Activated T-cell treated with anti-CD3 and anti-CD28 coated beads, Interleukin-2, amount 50 U/mL, for 72 hours (primary cell): ENCODE data around the gene TMEM131L. TPM values are rescaled to one million over a fixed set of nuclear protein-coding genes. Genes with fewer than 3 reads are reported as not detected.
"Not testable (repeated sequence)": the region's sequence is repeated elsewhere in the genome, so short reads cannot be mapped to it uniquely, and the experiment has no call there.

Experiments
- ATAC-seq, 2 donors: fragments of 150-1000 bp; cut with Tn5 transposase; replicated peaks in 1 of 2; 2 replicates each; pipeline ENCODE4 v1.10.0; 2021; ENCODE audit warnings: moderate library complexity in 2 of 2, mild to moderate bottlenecking in 1 of 2
- DNase-seq, 2 donors: peaks; one replicate each; pipeline ENCODE4 v3.0.0; 2021 to 2022; ENCODE audit warnings: mixed read lengths in 1 of 2
- H3K27ac Mint-ChIP-seq: one replicate; pipeline ENCODE4 v1.8.0; 2022; ENCODE audit warnings: mild to moderate bottlenecking, moderate library complexity, mixed read lengths
- H3K27me3 Mint-ChIP-seq: one replicate; pipeline ENCODE4 v1.8.0; 2022; ENCODE audit warnings: low read depth, mixed read lengths
- H3K36me3 Mint-ChIP-seq, 2 donors: one replicate each; pipeline ENCODE4 v1.8.0; 2022; ENCODE audit warnings: mixed read lengths in 2 of 2, mild to moderate bottlenecking in 1 of 2; ENCODE audit not compliant: insufficient read depth in 2 of 2
- H3K4me1 Mint-ChIP-seq: one replicate; pipeline ENCODE4 v1.8.0; 2022; ENCODE audit warnings: low read depth, mixed read lengths
- H3K4me3 Mint-ChIP-seq, 2 donors: one replicate each; pipeline ENCODE4 v1.8.0; 2022; ENCODE audit warnings: mild to moderate bottlenecking in 2 of 2, mixed read lengths in 2 of 2, moderate library complexity in 2 of 2
- H3K9me3 Mint-ChIP-seq, 2 donors: one replicate each; pipeline ENCODE4 v1.8.0; 2022; ENCODE audit warnings: mixed read lengths in 2 of 2
- total RNA-seq, 2 donors: library from RNA; stranded (reverse); gene quantifications; one replicate each; pipeline ENCODE4 v1.2.3, GENCODE V29; 2022

Gene TMEM131L
- total RNA-seq, 2 donors from 2014 or later: 32.7 to 44.4 TPM

- peaks cover 6 to 17% of the 10 kb centered on the region in 2 donors for H3K36me3 Mint-ChIP-seq
- no peaks in the 10 kb centered on the region for H3K27me3 Mint-ChIP-seq
- H3K4me3 Mint-ChIP-seq: no peak overlapping the region
- H3K27ac Mint-ChIP-seq: peak overlapping the region; percentile 68
- ATAC-seq (no peak), DNase-seq (no peak)
- H3K9me3 Mint-ChIP-seq: no peaks in the 10 kb centered on the region
- peaks cover 32% of the 10 kb centered on the region for H3K4me1 Mint-ChIP-seq
Measured at GRCh38 chr4:153582954-153583702, 117.0 kb downstream of the TMEM131L start.

GRCh38 chr4:153585026-153585425 lies 118.9 kb downstream of the TMEM131L start:
- no peak overlapping the region for H3K4me3 Mint-ChIP-seq
- H3K4me1 Mint-ChIP-seq: peaks cover 27% of the 10 kb centered on the region
- H3K27ac Mint-ChIP-seq: peak overlapping the region; percentile 81
- no peak for ATAC-seq
- no peak for DNase-seq
- no peaks in the 10 kb centered on the region for H3K9me3 Mint-ChIP-seq
- H3K27me3 Mint-ChIP-seq: no peaks in the 10 kb centered on the region
- H3K36me3 Mint-ChIP-seq: peaks cover 6 to 27% of the 10 kb centered on the region in 2 donors

- Mint-ChIP-seq H3K27ac (peak overlapping the region; percentile 34), H3K36me3 (peaks cover 2 to 36% of the 10 kb centered on the region in 2 donors)
- no peak for ATAC-seq
Measured at GRCh38 chr4:153589703-153590595, 123.8 kb downstream of the TMEM131L start.

GRCh38 chr4:153591441-153591840 lies 125.3 kb downstream of the TMEM131L start:
- peaks cover 6 to 41% of the 10 kb centered on the region in 2 donors for H3K36me3 Mint-ChIP-seq
- peaks cover 17% of the 10 kb centered on the region for H3K4me1 Mint-ChIP-seq
- no peak overlapping the region for H3K27ac Mint-ChIP-seq
- H3K9me3 Mint-ChIP-seq: no peaks in the 10 kb centered on the region
- H3K4me3 Mint-ChIP-seq: no peak overlapping the region
- H3K27me3 Mint-ChIP-seq: no peaks in the 10 kb centered on the region
- DNase-seq (no peak), ATAC-seq (no peak)

More at GRCh38 chr4:153589703-153590595, 123.8 kb downstream of the TMEM131L start:
- Mint-ChIP-seq H3K27me3 (no peaks in the 10 kb centered on the region), H3K9me3 (no peaks in the 10 kb centered on the region), H3K4me3 (no peak overlapping the region), H3K4me1 (peaks cover 6% of the 10 kb centered on the region)
- no peak for DNase-seq

GRCh38 chr4:153592064-153592463 lies 125.9 kb downstream of the TMEM131L start:
- Mint-ChIP-seq H3K4me1 (peaks cover 18% of the 10 kb centered on the region), H3K4me3 (no peak overlapping the region), H3K27me3 (no peaks in the 10 kb centered on the region), H3K27ac (no peak overlapping the region), H3K36me3 (peaks cover 8 to 42% of the 10 kb centered on the region in 2 donors), H3K9me3 (no peaks in the 10 kb centered on the region)
- DNase-seq: no peak
- ATAC-seq: no peak

- no peaks in the 10 kb centered on the region for H3K27me3 Mint-ChIP-seq
- peaks cover 8 to 41% of the 10 kb centered on the region in 2 donors for H3K36me3 Mint-ChIP-seq
- no peak overlapping the region for H3K27ac Mint-ChIP-seq
Measured at GRCh38 chr4:153593161-153593560, 127.0 kb downstream of the TMEM131L start.

GRCh38 chr4:153594210-153594609 lies 128.1 kb downstream of the TMEM131L start:
- DNase-seq (no peak), ATAC-seq (no peak)
- Mint-ChIP-seq H3K36me3 (peaks cover 13 to 36% of the 10 kb centered on the region in 2 donors), H3K4me1 (peaks cover 18% of the 10 kb centered on the region), H3K27me3 (no peaks in the 10 kb centered on the region), H3K27ac (no peak overlapping the region), H3K9me3 (no peaks in the 10 kb centered on the region), H3K4me3 (no peak overlapping the region)

More at GRCh38 chr4:153593161-153593560, 127.0 kb downstream of the TMEM131L start:
- no peaks in the 10 kb centered on the region for H3K9me3 Mint-ChIP-seq
- DNase-seq (no peak), ATAC-seq (no peak)
- peaks cover 18% of the 10 kb centered on the region for H3K4me1 Mint-ChIP-seq
- H3K4me3 Mint-ChIP-seq: no peak overlapping the region

GRCh38 chr4:153595894-153596601 lies 129.9 kb downstream of the TMEM131L start:
- no peak overlapping the region for H3K4me3 Mint-ChIP-seq
- H3K27me3 Mint-ChIP-seq: no peaks in the 10 kb centered on the region
- no peaks in the 10 kb centered on the region for H3K9me3 Mint-ChIP-seq
- H3K4me1 Mint-ChIP-seq: peaks cover 18% of the 10 kb centered on the region
- ATAC-seq (peak; percentile 75 to 84), DNase-seq (no peak)
- H3K27ac Mint-ChIP-seq: peak overlapping the region; percentile 24
- peaks cover 11 to 32% of the 10 kb centered on the region in 2 donors for H3K36me3 Mint-ChIP-seq

GRCh38 chr4:153602758-153603157 lies 136.6 kb downstream of the TMEM131L start:
- Mint-ChIP-seq H3K9me3 (no peaks in the 10 kb centered on the region), H3K27me3 (no peaks in the 10 kb centered on the region), H3K4me1 (peaks cover 21% of the 10 kb centered on the region), H3K27ac (no peak overlapping the region), H3K4me3 (no peak overlapping the region), H3K36me3 (peaks cover 18 to 36% of the 10 kb centered on the region in 2 donors)
- ATAC-seq: peak in 1 of 2 donors; percentile 36
- no peak for DNase-seq

GRCh38 chr4:153603258-153603657 lies 137.1 kb downstream of the TMEM131L start:
- Mint-ChIP-seq H3K27me3 (no peaks in the 10 kb centered on the region), H3K4me1 (peaks cover 21% of the 10 kb centered on the region), H3K9me3 (no peaks in the 10 kb centered on the region), H3K27ac (no peak overlapping the region), H3K36me3 (peaks cover 18 to 34% of the 10 kb centered on the region in 2 donors), H3K4me3 (no peak overlapping the region)
- ATAC-seq: peak; percentile 45 to 49
- DNase-seq: peak; percentile 38 to 49

- no peaks in the 10 kb centered on the region for H3K27me3 Mint-ChIP-seq
- H3K9me3 Mint-ChIP-seq: no peaks in the 10 kb centered on the region
- ATAC-seq: no peak
- no peak overlapping the region for H3K27ac Mint-ChIP-seq
- DNase-seq: no peak
- H3K36me3 Mint-ChIP-seq: peaks cover 16 to 32% of the 10 kb centered on the region in 2 donors
- peaks cover 21% of the 10 kb centered on the region for H3K4me1 Mint-ChIP-seq
- no peak overlapping the region for H3K4me3 Mint-ChIP-seq
Measured at GRCh38 chr4:153603835-153604234, 137.7 kb downstream of the TMEM131L start.

- peak overlapping the region; percentile 26 for H3K27ac Mint-ChIP-seq
- peaks cover 9 to 38% of the 10 kb centered on the region in 2 donors for H3K36me3 Mint-ChIP-seq
- DNase-seq, H3K4me3 Mint-ChIP-seq, H3K27me3 Mint-ChIP-seq, ATAC-seq, H3K9me3 Mint-ChIP-seq: not testable (repeated sequence)
- H3K4me1 Mint-ChIP-seq: peaks cover 21% of the 10 kb centered on the region
Measured at GRCh38 chr4:153609070-153609469, 142.9 kb downstream of the TMEM131L start.
